Psoas muscle (tissue), 8 donors: ENCODE data around the gene TSPAN31. TPM values are rescaled to one million over a fixed set of nuclear protein-coding genes. Genes with fewer than 3 reads are reported as not detected.

Experiments
- ATAC-seq, 4 donors: fragments of 200-7000 bp; cut with Tn5 transposase; one replicate each; pipeline ENCODE4 v1.9.1; 2020; ENCODE audit warnings: moderate library complexity in 3 of 4, mild to moderate bottlenecking in 2 of 4
- DNase-seq, 2 donors: peaks; one replicate each; pipeline ENCODE4 v3.0.0-alpha.2; 2020
- H3K27ac ChIP-seq: fragments of 200-600 bp; one replicate; pipeline ENCODE4 v1.8.0; 2022
- H3K27me3 ChIP-seq, 3 donors: fragments of 200-600 bp in 1 of 3; one replicate each; pipeline versions ENCODE4 v1.6.1 to v1.8.0; 2013 to 2022; ENCODE audit warnings: low read length in 2 of 3, mild to moderate bottlenecking in 2 of 3, moderate library complexity in 1 of 3; ENCODE audit not compliant: insufficient read depth in 3 of 3
- H3K36me3 ChIP-seq, 2 donors: fragments of 200-600 bp in 1 of 2; one replicate each; pipeline versions ENCODE4 v1.6.1 to v1.8.0; 2013 to 2022; ENCODE audit warnings: low read depth in 1 of 2, mild to moderate bottlenecking in 1 of 2, moderate library complexity in 1 of 2; ENCODE audit not compliant: insufficient read depth in 1 of 2
- H3K4me1 ChIP-seq: fragments of 200-600 bp; one replicate; pipeline ENCODE4 v1.8.0; 2022
- H3K4me3 ChIP-seq: fragments of 200-600 bp; one replicate; pipeline ENCODE4 v1.8.0; 2022; ENCODE audit warnings: mild to moderate bottlenecking
- H3K9me3 ChIP-seq: fragments of 200-600 bp; one replicate; pipeline ENCODE4 v1.8.0; 2022
- CTCF ChIP-seq: fragments of 200-600 bp; IDR thresholded peaks from one replicate; pipeline ENCODE4 v1.8.0; 2022; ENCODE audit warnings: antibody characterized with exemption
- WGBS, 3 donors: extraction: QIAGEN DNeasy Blood & Tissue Kit; methylation state at CpG; one replicate each; pipeline versions ENCODE4 v1.1.6 to v1.1.7; 2013; 5-methylcytosine and 5-hydroxymethylcytosine counted together
- intact Hi-C, 2 donors: fragments of 100-400 bp; cut with DNase I; formaldehyde crosslinking; loops; one replicate each; pipeline versions ENCODE4 v1.11.0 to v1.14.2; 2022
- polyA plus RNA-seq, 3 donors: library from polyadenylated mRNA; stranded (reverse); fragments of 200-250 nt; gene quantifications; one replicate each; pipeline ENCODE4 v1.2.3, GENCODE V29; 2013
- total RNA-seq, 4 donors: library from RNA; stranded (reverse); fragmentation: NEBNext Ultra II Directional in 2 of 4; extraction: Animal tissue kit (Norgen Biotek cat#: 25700) in 2 of 4; gene quantifications; one replicate each; pipeline versions ENCODE4 v1.2.1 to v1.2.4, GENCODE V29; 2021 to 2023
- donor health status: healthy with polysubstance abuse.
- donor health status: DM: no; HTN: no; CAD: no; lungs with moderate emphysema.
- donor health status: Bipolar disorder and iron deficiency.
- donor health status: healthy.
- donor health status: DM: yes; HTN: yes; CAD: no.
- donor health status: DM: no; HTN: no; CAD: no.
- donor health status: DM: no; HTN: no; CAD: no.
- donor health status: DM: yes; HTN: yes; CAD: no.

Gene TSPAN31
- total and polyA plus RNA-seq, 7 donors = 14.6 to 31.2 (median 20.6) TPM

DNA sequence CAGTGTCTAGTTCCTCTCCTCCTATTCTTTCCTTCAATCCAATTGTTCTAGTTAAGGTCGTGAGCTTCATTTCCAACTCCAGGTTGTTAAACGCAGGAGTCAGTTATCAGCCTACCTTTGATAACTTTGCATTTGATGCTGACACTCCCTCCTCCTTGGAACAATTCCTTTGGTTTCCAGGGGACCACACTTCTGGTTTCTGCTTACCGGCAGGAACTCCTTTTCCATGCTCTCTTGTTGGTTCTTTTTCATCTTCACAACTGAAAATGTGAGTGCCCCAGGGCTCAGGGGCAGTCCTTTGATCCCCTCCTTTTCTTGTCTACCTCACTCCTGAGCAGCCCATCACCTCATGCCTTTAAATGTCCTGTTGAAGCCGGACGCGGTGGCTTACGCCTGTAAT is 32.5 kb downstream of the TSPAN31 start:
- H3K27ac ChIP-seq = no peak overlapping the region
- no peaks in the 10 kb centered on the region for H3K27me3 ChIP-seq
- peaks cover 0 to 22% of the 10 kb centered on the region in 2 donors for H3K36me3 ChIP-seq
- no peak overlapping the region for H3K4me3 ChIP-seq
- no peak for TF ChIP-seq CTCF
- peaks cover 3% of the 10 kb centered on the region for H3K4me1 ChIP-seq
- 84 to 89% (median 85%) methylated on average over 7 of the region's 7 CpGs for WGBS, 3 donors
- no peak for ATAC-seq
- no peaks in the 10 kb centered on the region for H3K9me3 ChIP-seq
- intact Hi-C loops = no loop called here
- no peak for DNase-seq

DNA sequence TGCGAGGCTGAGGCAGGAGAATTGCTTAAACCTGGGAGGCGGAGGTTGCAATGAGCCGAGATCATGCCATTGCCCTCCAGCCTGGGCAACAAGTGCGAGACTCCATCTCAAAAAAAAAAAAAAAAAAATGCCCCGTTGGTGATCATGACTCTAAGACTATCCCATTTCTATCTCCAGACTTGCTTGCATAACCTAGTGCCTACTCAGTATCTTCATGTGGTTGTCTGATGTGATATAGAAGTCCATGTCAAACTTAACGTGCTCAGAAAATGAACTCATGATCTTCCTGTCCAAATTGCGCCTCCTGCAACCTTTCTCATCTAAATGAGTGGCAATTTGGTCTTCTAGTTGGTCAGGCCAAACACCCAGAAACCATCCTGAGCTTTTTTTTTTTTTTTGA is 33.1 kb downstream of the TSPAN31 start:
- ATAC-seq = no peak
- WGBS, 3 donors = 93 to 96% (median 93%) methylated on average over 7 of the region's 7 CpGs
- peaks cover 3% of the 10 kb centered on the region for H3K4me1 ChIP-seq
- H3K27ac ChIP-seq = no peak overlapping the region
- H3K9me3 ChIP-seq = no peaks in the 10 kb centered on the region
- H3K36me3 ChIP-seq = peaks cover 0 to 22% of the 10 kb centered on the region in 2 donors
- TF ChIP-seq CTCF = no peak
- no peak overlapping the region for H3K4me3 ChIP-seq
- H3K27me3 ChIP-seq = no peaks in the 10 kb centered on the region
- no peak for DNase-seq
- intact Hi-C loops = no loop called here

DNA sequence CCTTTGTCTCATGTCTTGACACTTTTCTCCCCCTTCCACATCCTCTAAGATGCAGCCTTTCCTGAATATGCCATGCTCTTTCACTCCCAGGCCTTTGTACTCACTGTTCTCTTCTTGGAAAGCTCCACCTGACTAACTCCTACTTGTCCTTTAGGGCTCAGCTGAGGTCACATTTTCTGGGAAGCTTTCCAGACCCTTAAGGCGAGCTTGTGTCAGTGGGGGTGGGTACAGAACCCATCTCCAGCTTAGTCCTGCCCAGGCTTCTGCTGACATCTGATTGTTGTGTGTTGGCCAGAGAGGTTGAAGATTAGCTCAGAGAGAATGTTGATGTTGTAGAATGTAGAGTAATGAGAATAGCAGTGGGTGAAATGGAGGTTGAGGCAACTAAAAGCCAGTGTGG is 34.9 kb downstream of the TSPAN31 start:
- WGBS, 3 donors = 32 to 68% (median 40%) methylated on average over 1 of the region's 1 CpG
- Histone ChIP-seq H3K9me3 (no peaks in the 10 kb centered on the region), H3K27ac (no peak overlapping the region), H3K36me3 (peaks cover 0 to 32% of the 10 kb centered on the region in 2 donors), H3K4me1 (peaks cover 17% of the 10 kb centered on the region), H3K4me3 (no peak overlapping the region), H3K27me3 (no peaks in the 10 kb centered on the region)
- ATAC-seq (no peak), DNase-seq (no peak)
- intact Hi-C loops = no loop called here
- TF ChIP-seq CTCF = no peak

DNA sequence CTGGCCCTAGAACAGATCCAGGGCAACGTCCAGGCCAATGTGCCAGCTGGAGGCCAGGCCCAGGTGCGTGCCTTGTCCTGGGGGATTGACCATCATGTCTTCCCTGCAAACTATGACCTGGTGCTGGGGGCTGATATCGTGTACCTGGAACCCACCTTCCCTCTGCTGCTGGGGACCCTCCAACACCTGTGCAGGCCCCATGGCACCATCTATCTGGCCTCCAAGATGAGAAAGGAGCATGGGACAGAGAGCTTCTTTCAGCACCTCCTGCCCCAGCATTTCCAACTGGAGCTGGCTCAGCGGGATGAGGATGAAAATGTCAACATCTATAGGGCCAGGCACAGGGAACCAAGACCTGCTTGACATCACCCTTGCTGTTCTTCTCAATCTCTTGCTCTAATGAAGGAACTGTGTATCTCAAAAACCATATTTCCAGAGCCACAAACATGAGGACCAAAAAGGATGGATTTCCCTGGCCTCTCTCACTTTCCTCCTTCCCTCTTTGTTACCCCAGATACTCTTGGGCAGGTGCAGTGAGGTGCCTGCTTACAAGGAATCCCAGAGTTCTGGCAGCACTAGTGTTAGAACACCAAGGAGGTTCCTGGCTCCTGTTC is 35.6 kb downstream of the TSPAN31 start:
- intact Hi-C loops = no loop called here
- ATAC-seq = no peak
- Histone ChIP-seq H3K27me3 (no peaks in the 10 kb centered on the region), H3K4me1 (peaks cover 17% of the 10 kb centered on the region), H3K27ac (no peak overlapping the region), H3K9me3 (no peaks in the 10 kb centered on the region), H3K4me3 (no peak overlapping the region), H3K36me3 (peaks cover 0 to 33% of the 10 kb centered on the region in 2 donors)
- no peak for TF ChIP-seq CTCF
- 71 to 91% (median 77%) methylated on average over 4 of the region's 4 CpGs for WGBS, 3 donors
- no peak for DNase-seq

GRCh38 chr12:57781244-57781643 is 36.4 kb downstream of the TSPAN31 start:
- Histone ChIP-seq H3K9me3 (no peaks in the 10 kb centered on the region), H3K4me1 (peaks cover 17% of the 10 kb centered on the region), H3K27ac (no peak overlapping the region), H3K4me3 (no peak overlapping the region), H3K36me3 (peaks cover 2 to 35% of the 10 kb centered on the region in 2 donors), H3K27me3 (no peaks in the 10 kb centered on the region)
- no peak for DNase-seq
- no peak for TF ChIP-seq CTCF
- intact Hi-C loops = no loop called here
- ATAC-seq = no peak
- 96 to 99% (median 98%) methylated on average over 3 of the region's 3 CpGs for WGBS, 3 donors
